Superior temporal gyrus (tissue), 1 donor: ENCODE measurements around the gene DPM3.
"Not testable (repeated sequence)": the region's sequence is repeated elsewhere in the genome, so short reads cannot be mapped to it uniquely, and the experiment has no call there.

ENCODE experiments used
- DNase-seq: peaks from one replicate; pipeline ENCODE4 v3.0.0-alpha.2; 2016; ENCODE audit errors: extremely low spot score

DPM3 gene, protein sequence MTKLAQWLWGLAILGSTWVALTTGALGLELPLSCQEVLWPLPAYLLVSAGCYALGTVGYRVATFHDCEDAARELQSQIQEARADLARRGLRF

DNA sequence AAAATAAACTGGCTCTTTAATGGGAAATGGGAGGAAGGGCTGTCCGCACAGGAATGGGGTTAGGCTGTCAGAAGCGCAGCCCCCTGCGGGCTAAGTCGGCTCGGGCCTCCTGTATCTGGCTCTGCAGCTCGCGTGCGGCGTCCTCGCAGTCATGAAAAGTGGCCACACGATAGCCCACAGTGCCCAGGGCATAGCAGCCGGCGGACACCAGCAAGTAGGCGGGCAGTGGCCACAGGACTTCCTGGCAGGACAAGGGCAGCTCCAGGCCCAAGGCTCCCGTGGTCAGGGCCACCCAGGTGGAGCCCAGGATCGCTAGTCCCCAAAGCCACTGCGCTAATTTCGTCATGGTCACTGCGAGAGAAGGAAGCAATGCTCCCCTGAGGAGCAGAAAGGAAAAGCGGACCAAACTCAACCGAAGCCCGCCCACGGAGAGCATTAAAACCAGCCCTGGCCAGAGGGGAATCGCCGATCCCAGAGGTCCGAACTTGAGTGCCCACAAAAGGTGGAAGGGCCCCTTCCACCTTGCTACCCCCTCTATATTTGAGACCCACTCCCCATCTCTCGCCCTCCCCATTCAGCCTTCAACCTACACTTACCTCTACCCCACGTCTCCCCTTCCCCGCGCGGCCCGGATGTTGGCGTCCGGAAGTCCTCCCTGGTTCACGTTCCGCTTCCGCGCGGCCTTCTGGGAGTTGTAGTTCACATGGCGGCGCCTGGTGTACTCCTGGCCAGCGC, at the start of gene DPM3:
Gene DPM3, minus strand, starts transcription at position 637 of the 735 bp plus-strand sequence. Its CDS starts 291 bp downstream, at position 346.
- DNase-seq: peak; percentile 95

DNA sequence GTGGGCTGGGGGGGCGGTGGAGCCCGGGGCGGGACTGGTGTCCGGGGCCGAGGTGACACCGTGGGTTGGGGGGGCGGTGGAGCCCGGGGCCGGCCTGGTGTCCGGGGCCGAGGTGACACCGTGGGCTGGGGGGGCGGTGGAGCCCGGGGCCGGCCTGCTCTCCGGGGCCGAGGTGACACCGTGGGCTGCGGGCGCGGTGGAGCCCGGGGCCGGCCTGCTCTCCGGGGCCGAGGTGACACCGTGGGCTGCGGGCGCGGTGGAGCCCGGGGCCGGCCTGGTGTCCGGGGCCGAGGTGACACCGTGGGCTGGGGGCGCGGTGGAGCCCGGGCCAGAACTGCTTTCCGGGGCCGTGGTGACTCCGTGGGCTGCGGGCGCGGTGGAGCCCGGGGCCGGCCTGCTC, 49.6 kb upstream of the DPM3 start:
- DNase-seq: not testable (repeated sequence)

DNA sequence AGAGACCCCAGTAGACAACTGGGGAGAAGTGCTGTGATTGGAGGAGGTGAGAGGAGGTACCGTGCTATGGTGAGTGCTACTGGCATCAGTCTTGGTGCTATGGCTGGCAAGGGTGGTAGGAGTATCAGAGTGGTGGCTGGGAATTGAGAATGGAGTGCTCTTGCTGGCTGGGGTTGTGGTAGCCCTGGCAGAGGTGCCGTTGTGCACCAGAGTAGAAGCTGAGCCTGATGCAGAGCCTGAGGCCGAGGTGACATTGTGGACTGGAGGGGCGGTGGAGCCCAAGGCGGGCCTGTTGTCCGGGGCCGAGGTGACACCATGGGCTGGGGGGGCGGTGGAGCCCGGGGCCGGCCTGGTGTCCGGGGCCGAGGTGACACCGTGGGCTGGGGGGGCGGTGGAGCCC, 47.9 kb upstream of the DPM3 start:
- no peak for DNase-seq

DNA sequence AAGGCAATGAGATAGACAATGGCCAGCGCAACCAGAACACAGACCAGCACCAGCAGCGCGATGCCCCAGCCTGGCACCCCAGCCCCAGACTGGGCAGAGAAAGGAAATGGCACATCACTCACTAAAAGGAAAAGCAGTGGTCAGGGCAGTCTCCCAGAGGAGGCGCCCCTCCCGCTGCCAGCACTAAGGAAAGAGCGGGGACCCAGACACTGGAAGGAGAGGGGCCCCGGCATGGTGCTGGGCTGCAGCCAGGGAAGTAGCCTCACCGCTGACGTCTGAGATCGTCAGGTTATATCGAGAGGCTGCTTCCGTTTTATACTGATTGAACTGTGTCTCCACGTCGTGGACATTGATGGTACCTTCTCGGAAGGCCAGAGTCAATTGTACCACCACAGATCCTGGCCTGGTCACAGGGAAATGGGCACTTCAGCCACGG, 47.1 kb upstream of the DPM3 start:
- DNase-seq: no peak

DNA sequence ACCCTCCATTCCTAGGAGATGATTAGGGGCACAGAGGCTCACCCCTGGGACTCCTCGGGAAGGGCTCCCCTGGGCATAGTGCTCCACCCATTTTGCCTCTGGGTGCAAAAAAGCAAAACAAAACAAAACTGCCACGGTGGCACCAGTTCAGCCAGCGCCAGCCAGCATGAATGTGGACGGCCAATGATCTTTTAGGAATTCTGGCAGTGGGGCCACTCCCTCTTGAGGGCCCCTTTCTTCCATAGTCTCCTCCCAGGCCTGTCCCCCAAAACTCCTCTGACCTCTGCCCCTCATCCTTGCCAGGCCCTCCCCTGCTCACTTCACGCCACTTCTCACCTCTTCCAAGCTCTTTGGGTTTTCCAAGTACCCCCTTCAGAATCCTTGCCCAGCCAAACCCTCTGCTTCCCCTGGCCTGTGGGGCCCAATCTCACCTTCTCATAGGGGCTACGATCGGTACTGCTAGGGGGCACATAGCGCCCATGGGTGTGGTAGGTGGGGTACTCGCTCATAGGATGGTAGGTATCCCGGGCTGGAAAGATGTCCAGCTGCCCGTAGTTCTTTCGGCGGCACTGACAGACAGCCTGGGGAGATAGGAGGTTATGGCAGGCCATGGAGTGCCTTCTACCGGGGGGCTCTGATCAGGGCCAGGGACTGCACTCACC, 46.6 kb upstream of the DPM3 start:
- DNase-seq: no peak

DNA sequence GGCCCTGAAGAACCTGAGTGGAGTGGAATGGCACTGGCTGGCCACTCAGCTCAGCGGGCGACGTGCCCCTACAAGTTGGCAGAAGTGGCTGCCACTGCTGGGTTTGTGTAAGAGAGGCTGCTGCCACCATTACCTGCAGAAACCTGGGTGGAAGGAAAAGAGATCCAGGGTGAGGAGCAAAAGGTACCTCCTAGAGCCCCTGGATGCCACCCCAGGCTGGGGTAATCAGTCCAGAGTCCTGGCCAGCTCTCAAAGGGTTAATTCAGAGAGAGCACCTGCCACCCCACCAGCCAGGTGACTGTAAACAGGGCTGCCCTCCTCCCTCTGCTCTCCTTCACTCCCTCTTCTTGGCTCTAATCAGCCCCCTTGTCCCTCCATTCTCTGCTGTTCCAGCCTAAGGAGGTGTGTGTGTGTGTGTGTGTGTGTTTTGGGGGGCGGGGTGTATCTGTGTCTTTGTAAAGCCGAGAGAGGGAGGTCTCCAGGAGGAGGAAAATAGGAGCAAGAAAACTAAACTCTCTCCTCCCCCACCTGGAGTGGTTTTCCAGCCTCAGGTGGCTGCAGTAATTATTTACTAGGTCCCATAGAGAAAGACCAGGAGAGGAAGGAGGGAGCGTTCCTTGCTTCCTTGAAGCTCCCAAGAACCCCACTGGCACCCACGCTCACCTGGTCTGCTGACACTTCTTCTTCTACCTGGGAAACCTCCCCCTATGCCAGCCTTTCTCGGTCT, 45.9 kb upstream of the DPM3 start:
- no peak for DNase-seq

DNA sequence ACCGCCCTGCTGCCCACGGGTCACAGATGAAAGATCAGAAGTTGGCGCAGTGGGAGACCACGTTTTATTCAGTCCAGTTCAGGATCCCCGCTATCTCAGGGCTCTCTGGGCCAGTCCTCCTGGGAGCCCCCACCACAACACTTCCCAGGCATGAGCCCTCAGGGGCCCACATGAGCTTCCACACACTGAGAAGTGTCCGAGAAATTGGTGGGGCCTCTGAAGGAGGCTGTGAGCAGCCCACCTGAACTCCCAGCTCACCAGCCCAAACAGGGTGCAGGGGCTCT, 45.4 kb upstream of the DPM3 start:
- no peak for DNase-seq

DNA sequence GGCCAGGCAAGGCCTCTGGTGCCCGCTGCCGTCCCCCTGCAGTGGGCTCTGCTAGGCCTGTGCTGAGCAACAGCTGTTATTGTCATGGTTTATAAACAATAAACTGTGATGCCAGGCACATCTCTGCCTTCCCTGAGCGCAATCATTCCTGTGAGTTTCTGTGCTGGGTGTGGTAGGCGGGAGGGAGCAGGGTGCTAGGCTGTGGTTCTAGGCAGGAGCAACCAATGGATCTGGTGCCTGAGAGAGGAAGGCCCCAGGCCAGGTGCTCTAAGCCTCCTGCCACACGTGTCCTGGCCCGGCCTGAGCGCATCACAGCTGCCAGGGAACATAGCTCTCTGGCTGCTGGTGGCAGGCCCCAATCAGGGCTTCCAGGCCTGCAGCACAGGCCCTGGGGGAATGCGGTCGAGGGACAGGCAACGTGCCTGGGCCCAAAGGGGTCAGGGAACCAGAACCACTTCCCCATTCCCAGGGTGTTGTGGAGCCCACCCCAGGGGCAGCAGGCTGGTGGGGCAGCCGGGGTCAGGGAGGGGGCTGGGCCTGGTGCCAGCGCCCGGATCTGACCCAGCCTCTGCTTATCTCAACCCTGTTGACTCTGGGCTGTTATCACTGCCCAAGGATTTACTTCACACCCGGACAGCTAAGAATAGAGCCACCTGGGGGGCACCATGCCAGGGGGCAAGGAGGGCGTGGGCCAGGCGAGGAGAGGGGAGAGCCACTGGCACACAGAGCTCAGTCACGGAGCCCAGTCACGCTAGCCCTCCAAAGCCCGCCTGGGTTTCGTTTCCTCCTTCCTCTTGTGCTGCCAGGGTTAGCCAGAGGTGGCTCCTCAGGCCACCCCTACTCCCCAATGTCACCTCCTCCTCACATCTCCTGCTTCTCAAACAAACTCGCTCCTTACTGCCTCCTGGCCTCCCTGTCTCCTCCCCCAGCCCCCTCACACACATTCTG, 44.8 kb upstream of the DPM3 start:
- DNase-seq: no peak

DNA sequence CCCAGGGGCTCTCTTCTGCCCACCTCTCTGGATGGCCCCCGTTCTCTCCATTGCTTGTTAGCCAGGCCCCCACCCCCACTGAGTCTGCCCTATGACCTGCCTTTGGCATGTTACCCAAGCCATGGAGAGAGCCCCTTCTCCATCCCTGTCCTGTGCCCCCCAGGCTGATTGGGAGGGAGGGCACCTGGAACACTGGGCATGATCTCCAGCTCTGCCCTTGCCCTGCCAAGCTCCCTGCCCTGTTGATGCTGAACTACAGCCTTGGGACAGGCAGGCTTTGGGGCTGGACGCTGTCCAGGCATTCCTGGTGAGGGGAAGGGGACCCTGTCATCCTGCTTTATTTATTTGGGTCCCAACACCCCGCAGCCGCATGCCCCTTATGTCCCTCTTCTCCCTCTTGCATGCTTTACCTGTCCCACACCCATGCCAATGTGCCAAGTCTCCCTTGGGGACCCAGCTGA, 44.0 kb upstream of the DPM3 start:
- DNase-seq: no peak

DNA sequence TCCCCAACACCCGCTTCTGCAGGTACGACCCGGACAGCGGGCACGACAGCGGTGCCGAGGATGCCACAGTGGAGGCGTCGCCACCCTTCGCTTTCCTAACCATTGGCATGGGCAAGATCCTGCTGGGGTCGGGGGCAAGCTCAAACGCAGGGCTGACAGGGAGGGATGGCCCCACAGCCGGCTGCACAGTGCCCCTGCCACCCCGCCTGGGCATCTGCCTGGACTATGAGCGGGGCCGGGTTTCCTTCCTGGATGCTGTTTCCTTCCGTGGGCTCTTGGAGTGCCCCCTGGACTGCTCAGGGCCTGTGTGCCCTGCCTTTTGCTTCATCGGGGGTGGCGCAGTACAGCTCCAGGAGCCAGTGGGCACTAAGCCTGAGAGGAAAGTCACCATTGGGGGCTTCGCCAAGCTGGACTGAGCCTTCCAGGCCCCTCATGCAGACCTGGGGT, 43.5 kb upstream of the DPM3 start:
- DNase-seq: no peak

DNA sequence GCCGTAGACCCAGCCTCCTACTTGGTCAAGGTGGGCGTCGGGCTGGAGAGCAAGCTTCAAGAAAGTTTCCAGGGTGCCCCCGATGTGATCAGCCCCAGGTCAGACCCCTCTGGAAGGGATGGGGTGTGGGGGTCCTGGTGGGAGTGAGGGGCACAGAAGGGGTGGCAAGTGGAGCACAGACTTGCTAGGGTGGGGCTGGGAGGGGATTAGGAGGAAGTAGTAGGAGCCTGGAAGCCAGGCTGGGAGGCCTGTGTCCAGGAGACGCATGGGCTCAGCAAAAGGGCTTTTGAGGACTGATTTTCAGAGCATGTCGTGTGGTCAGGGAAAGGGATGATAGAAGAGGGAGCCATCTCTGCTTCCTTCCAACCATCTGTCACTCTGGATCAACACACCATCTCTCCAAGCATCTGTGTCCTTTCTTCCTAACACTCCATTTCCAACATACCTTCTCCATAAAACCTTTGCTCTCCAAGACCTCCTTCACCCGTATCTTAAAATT, 41.8 kb upstream of the DPM3 start:
- DNase-seq: no peak

DNA sequence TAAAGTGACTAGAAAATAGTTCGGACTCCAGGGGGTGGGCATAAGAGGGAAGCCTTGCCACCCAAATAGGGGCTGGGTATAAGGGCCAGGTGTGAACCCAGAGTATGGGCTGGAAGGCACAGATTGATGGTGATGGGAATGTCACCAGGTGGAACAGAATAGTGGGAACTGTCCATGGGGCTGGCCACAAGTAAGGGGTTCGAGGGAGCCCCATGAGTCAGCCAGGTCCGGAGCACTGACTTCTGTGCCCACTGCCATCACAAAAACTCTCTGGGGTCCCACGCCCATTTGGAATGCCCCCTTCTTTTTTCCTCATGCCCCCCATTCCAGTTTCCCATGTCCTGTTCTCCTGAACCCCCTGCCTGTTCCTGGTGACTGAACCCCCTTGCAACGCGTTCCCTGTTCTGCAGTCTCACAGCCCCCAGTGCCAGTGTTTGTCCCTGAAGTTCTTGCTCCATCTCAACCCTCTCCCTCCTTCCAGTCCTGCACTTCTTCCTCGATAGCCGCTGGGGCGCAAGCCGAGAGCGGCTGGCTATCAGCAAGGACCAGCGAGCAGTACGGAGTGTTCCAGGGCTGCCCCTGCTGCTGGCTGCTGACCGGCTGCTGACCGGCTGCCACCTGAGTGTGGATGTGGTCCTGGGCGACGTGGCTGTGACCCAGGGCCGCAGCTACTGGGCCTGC, 41.2 kb upstream of the DPM3 start:
- DNase-seq: no peak

DNA sequence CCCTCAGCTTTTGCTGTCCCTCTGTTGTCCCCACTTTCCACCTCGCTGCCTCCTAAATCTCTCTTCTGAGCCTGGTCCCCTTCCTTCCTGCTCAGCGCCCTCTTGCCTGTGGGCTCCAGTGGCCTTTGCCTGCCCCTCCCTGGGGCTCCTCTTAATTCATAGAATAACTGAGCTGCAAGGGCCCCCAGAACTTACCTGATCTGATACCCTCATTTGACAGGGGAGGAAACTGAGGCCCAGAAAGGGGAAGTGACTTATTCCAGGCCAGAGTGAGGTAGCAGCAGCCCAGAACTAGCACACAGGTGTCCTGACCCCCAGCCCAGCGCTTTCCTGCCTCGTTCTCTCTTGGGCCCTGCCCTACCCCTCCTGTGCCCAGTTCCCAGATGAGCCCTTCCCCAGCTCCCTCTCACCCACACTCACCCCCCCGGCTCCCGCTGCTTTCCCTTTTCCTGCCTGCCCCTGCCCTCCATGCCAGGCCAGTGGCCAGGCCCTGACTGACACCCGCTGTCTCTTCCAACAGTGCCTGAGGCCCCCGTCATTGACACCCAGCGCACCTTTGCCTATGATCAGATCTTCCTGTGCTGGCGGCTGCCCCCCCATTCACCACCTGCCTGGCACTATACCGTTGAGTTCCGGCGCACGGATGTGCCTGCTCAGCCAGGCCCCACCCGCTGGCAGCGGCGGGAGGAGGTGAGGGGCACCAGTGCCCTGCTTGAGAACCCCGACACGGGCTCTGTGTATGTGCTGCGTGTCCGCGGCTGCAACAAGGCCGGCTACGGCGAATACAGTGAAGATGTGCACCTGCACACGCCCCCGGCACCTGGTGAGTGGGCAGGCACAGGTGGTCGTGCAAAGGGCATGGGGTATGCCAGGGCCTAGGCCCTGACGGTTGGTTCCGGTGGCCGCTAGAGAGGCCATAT, 39.0 kb upstream of the DPM3 start:
- no peak for DNase-seq

DNA sequence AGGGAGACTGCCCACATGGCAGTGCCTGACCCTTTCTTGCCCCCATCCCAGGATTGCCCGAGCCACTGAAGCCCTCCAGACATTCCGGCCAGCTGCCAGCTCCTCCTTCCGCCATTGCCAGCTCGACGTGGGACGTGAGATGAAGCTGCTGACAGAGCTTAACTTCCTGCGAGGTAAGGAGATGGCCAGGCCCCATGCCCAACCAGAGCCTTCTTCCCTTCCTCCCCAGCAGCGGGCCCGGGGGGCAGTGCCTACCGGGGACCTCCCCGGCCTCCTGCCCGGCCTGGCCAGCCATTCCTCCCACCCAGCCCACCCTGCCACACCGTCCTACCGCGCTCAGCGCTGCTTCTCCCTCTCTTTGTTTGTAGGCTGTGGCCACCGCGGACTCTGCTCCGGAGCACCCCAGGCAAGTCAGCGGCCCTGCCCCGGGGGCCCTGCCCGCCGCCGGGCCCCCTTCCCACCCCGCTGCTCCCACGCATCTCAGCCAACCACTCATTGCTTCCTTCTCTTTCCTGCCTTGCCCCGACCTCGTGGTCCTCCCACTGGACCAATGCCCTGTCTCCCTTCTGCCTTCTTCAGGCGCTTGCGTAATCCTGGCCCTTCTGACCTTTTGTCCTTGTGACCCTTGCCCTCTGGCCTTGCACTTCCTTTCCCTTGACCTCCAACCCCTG, 38.2 kb upstream of the DPM3 start:
- DNase-seq: no peak

DNA sequence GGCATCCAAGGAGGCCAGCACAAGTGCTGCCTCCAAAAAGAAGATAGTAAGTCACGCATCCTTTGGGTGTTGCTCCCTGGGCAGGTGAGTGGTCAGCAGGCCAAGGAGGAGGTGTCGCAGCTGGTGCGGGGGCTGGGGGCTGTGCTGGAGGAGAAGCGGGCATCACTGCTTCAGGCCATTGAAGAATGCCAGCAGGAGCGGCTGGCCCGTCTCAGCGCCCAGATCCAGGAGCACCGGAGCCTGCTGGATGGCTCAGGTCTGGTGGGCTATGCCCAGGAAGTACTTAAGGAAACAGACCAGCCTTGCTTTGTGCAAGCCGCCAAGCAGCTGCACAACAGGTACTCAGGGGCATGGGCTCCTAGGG, 37.6 kb upstream of the DPM3 start:
- DNase-seq: no peak

DNA sequence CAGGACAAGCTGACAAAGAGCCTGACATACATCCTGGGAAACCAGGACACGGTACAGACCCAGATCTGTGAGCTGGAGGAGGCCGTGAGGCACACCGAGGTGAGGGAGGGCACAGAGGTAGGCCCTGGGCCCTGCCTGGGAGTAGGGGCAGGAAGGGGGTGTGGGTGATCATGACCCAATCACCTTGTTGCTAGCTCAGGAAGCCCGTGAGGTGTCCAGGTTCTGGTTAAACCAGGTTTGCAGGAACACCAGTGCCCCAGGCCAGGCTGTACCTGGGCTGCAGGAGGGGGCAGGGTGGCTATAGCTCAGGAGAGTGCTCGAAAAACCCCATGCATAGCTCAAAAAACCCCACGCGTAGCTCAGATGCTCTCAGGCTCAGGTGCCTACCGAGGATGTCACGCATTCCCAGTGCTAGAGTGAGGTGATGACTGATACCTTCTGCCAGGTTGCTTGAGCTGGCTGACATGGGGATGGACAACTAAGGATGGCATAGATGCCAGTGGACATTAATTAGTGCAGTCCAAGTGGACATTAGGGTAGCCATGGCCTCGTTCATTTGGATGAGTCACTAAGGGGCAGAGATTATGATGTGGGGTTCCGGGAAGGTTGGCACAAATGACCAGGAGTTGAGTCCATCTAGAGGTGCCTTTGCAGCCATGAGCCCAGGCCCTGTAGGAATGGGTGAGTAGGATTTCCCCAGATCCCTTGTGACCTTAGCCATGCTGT, 37.0 kb upstream of the DPM3 start:
- no peak for DNase-seq

DNA sequence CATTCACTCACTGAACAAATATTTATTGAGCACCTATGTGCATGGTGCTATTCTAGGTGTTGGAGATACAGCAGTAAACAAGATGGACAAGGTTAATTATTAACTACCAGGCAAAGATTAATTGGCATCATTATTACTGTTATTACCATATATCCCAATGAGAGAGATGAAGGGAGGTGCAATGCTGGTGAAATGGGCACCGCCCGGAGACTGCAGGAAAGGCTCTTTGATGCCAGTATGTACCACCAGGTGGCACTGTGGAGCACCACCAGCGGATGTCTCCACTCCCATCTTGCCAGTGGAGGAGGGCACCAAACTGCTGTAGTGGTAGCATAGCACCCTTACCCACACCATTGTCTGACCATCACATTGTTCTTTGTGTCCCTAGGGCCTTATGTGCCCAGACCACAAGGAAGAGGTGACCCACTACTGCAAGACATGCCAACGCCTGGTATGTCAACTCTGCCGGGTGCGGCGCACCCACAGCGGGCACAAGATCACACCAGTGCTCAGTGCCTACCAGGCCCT, 36.3 kb upstream of the DPM3 start:
- DNase-seq: peak; percentile 93

DNA sequence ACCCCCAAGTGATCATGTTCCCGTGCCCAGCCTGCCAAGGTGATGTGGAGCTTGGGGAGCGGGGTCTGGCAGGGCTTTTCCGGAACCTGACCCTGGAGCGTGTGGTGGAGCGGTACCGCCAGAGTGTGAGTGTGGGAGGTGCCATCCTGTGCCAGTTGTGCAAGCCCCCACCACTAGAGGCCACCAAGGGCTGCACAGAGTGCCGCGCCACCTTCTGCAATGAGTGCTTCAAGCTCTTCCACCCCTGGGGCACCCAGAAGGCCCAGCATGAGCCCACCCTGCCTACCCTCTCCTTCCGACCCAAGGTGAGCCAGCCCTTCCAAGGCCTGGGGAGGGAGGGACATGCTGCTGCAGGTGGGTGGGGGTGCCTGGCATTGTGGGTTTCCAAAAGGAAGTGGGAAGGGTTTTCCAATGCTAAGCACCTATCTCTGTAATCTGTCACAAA, 35.6 kb upstream of the DPM3 start:
- no peak for DNase-seq
